HEK293 (cell line): ENCODE results near the gene COL9A3.

Experiments used
- BCL11A ChIP-seq: fragments of 450-650 bp; formaldehyde crosslinking; IDR thresholded peaks from 2 replicates; pipeline ENCODE4 v1.5.1; 2016; ENCODE audit warnings: low read depth, missing biosample characterization, missing genetic modification characterization
- IKZF3 ChIP-seq: fragments of 450-650 bp; IDR thresholded peaks from 2 replicates; pipeline ENCODE4 v1.5.0; 2018; ENCODE audit warnings: missing biosample characterization, mild to moderate bottlenecking, missing genetic modification characterization, moderate library complexity
- SCRT1 ChIP-seq: fragments of 450-650 bp; formaldehyde crosslinking; IDR thresholded peaks from 2 replicates; pipeline ENCODE4 v1.5.1; 2016; ENCODE audit warnings: missing biosample characterization, missing genetic modification characterization, borderline replicate concordance
- WT1 ChIP-seq: fragments of 450-650 bp; formaldehyde crosslinking; IDR thresholded peaks from 2 replicates; pipeline ENCODE4 v1.5.1; 2016; ENCODE audit warnings: missing biosample characterization, missing genetic modification characterization
- ZNF121 ChIP-seq: fragments of 450-650 bp; formaldehyde crosslinking; IDR thresholded peaks from 2 replicates; pipeline ENCODE4 v1.5.1; 2016; ENCODE audit warnings: missing biosample characterization, missing genetic modification characterization
- ZNF133 ChIP-seq: fragments of 450-650 bp; formaldehyde crosslinking; IDR thresholded peaks from 2 replicates; pipeline ENCODE4 v1.5.1; 2016; ENCODE audit warnings: missing biosample characterization, missing genetic modification characterization
- ZNF138 ChIP-seq: fragments of 450-650 bp; formaldehyde crosslinking; IDR thresholded peaks from 2 replicates; pipeline ENCODE4 v1.5.1; 2016; ENCODE audit warnings: missing biosample characterization, missing genetic modification characterization, borderline replicate concordance
- ZNF175 ChIP-seq: fragments of 450-650 bp; formaldehyde crosslinking; IDR thresholded peaks from 2 replicates; pipeline ENCODE4 v1.5.1; 2016; ENCODE audit warnings: missing biosample characterization, missing genetic modification characterization
- ZNF2 ChIP-seq: fragments of 450-650 bp; formaldehyde crosslinking; IDR thresholded peaks from 2 replicates; pipeline ENCODE4 v1.5.1; 2016; ENCODE audit warnings: missing biosample characterization, missing genetic modification characterization
- ZNF239 ChIP-seq: fragments of 450-650 bp; formaldehyde crosslinking; IDR thresholded peaks from 2 replicates; pipeline ENCODE4 v1.5.1; 2016; ENCODE audit warnings: missing biosample characterization, missing genetic modification characterization
- ZNF248 ChIP-seq: fragments of 450-650 bp; formaldehyde crosslinking; IDR thresholded peaks from 2 replicates; pipeline ENCODE4 v1.5.1; 2017; ENCODE audit warnings: missing biosample characterization, missing genetic modification characterization
- ZNF510 ChIP-seq: fragments of 450-650 bp; formaldehyde crosslinking; IDR thresholded peaks from 2 replicates; pipeline ENCODE4 v1.5.1; 2018; ENCODE audit warnings: mild to moderate bottlenecking, missing genetic modification characterization, missing biosample characterization; ENCODE audit not compliant: insufficient replicate concordance
- ZNF530 ChIP-seq: fragments of 450-650 bp; formaldehyde crosslinking; IDR thresholded peaks from 2 replicates; pipeline ENCODE4 v1.5.1; 2016; ENCODE audit warnings: low read depth, missing biosample characterization, missing genetic modification characterization
- ZNF558 ChIP-seq: fragments of 450-650 bp; formaldehyde crosslinking; IDR thresholded peaks from 2 replicates; pipeline ENCODE4 v1.5.1; 2016; ENCODE audit warnings: missing biosample characterization, missing genetic modification characterization
- ZNF623 ChIP-seq: fragments of 450-650 bp; formaldehyde crosslinking; IDR thresholded peaks from 2 replicates; pipeline ENCODE4 v1.5.1; 2016; ENCODE audit warnings: missing biosample characterization, missing genetic modification characterization
- ZNF658 ChIP-seq: fragments of 450-650 bp; formaldehyde crosslinking; IDR thresholded peaks from 2 replicates; pipeline ENCODE4; 2016; ENCODE audit warnings: missing biosample characterization, missing genetic modification characterization
- ZNF776 ChIP-seq: fragments of 450-650 bp; formaldehyde crosslinking; IDR thresholded peaks from 2 replicates; pipeline ENCODE4 v1.5.0; 2017; ENCODE audit warnings: missing biosample characterization, missing genetic modification characterization, borderline replicate concordance
- ZNF791 ChIP-seq: fragments of 450-650 bp; formaldehyde crosslinking; IDR thresholded peaks from 2 replicates; pipeline ENCODE4 v1.5.1; 2016; ENCODE audit warnings: missing biosample characterization, missing genetic modification characterization
- ZSCAN30 ChIP-seq: fragments of 450-650 bp; IDR thresholded peaks from 2 replicates; pipeline ENCODE4 v1.5.1; 2018; ENCODE audit warnings: missing biosample characterization, mild to moderate bottlenecking, missing genetic modification characterization, moderate library complexity
- ZXDB ChIP-seq: fragments of 450-650 bp; formaldehyde crosslinking; IDR thresholded peaks from 2 replicates; pipeline ENCODE4 v1.5.1; 2016; ENCODE audit warnings: missing biosample characterization, missing genetic modification characterization
- TF ChIP-seq, protein P1 (sequence below): fragments of 450-650 bp; formaldehyde crosslinking; IDR thresholded peaks from 2 replicates; pipeline ENCODE4 v1.5.1; 2016; ENCODE audit warnings: missing biosample characterization, missing genetic modification characterization
- TF ChIP-seq, protein P2 (sequence below): fragments of 450-650 bp; formaldehyde crosslinking; IDR thresholded peaks from 2 replicates; pipeline ENCODE4 v1.5.1; 2017; ENCODE audit warnings: missing biosample characterization, missing genetic modification characterization
- TF ChIP-seq, protein P3 (sequence below): fragments of 450-650 bp; formaldehyde crosslinking; conservative IDR thresholded peaks from 2 replicates; pipeline ENCODE4 v1.5.1; 2016; ENCODE audit warnings: low read depth, missing biosample characterization, missing genetic modification characterization
- TF ChIP-seq, protein P4 (sequence below): fragments of 450-650 bp; formaldehyde crosslinking; IDR thresholded peaks from 2 replicates; pipeline ENCODE4 v1.5.1; 2017; ENCODE audit warnings: missing biosample characterization, mild to moderate bottlenecking, missing genetic modification characterization, moderate library complexity
- TF ChIP-seq, protein P5 (sequence below): fragments of 450-650 bp; formaldehyde crosslinking; IDR thresholded peaks from 2 replicates; pipeline ENCODE4 v1.5.1; 2017; ENCODE audit warnings: missing biosample characterization, missing genetic modification characterization
- TF ChIP-seq, protein P6 (sequence below): fragments of 450-650 bp; formaldehyde crosslinking; IDR thresholded peaks from 2 replicates; pipeline ENCODE4 v1.5.1; 2016; ENCODE audit warnings: missing biosample characterization, missing genetic modification characterization

The COL9A3 gene

DNA sequence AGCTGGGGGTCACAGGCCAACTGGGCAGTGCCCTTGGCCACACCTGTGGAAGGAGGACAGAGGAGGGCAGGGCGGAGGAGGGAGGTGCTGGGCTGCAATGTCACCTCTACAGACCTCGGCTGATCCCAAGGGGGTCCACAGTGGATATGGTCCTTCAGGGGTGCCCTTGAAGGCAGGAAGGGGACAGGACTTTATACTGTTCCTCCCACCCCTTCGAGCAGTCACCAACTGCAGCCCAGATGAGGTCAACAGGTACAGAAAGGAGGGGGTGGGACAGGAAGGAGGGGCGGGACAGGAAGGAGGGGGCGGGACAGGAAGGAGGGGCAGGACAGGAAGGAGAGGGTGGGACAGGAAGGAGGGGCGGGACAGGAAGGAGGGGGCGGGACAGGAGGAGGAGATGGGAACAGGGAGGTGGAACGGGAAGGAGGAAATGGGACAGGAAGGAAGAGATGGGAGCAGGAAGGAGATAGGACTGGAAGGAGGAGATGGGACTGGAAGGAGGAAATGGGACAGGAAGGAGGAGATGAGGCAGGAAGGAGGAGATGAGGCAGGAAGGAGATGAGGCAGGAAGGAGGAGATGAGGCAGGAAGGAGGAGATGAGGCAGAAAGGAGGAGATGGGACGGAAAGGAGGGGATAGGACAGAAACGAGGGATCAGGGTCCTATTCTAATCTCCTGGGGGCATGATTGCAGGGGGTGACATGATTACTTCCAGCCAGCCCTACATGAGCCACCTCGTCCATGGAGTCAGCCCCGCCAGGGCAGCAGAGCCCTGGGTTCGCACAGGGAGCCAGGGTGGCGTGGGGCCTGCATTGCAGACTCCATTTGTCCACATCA lies 39.9 kb upstream of the COL9A3 start (continued):
- no peak for TF ChIP-seq ZNF530 (tag by site-specific recombination)
- TF ChIP-seq ZNF776 (tag by site-specific recombination), result no peak
- no peak for TF ChIP-seq ZNF658
- no peak for TF ChIP-seq ZNF623 (tag by site-specific recombination)
- TF ChIP-seq, protein P1, sequence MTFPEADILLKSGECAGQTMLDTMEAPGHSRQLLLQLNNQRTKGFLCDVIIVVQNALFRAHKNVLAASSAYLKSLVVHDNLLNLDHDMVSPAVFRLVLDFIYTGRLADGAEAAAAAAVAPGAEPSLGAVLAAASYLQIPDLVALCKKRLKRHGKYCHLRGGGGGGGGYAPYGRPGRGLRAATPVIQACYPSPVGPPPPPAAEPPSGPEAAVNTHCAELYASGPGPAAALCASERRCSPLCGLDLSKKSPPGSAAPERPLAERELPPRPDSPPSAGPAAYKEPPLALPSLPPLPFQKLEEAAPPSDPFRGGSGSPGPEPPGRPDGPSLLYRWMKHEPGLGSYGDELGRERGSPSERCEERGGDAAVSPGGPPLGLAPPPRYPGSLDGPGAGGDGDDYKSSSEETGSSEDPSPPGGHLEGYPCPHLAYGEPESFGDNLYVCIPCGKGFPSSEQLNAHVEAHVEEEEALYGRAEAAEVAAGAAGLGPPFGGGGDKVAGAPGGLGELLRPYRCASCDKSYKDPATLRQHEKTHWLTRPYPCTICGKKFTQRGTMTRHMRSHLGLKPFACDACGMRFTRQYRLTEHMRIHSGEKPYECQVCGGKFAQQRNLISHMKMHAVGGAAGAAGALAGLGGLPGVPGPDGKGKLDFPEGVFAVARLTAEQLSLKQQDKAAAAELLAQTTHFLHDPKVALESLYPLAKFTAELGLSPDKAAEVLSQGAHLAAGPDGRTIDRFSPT (tag by site-specific recombination), result 0 out of 2 replicates have a peak, but pooled peaks have one; percentile 74
- no peak for TF ChIP-seq ZNF510 (tag by site-specific recombination)
- TF ChIP-seq WT1, result peak; percentile 34; the same call in 1 of the 2 replicates
- TF ChIP-seq, protein P2, sequence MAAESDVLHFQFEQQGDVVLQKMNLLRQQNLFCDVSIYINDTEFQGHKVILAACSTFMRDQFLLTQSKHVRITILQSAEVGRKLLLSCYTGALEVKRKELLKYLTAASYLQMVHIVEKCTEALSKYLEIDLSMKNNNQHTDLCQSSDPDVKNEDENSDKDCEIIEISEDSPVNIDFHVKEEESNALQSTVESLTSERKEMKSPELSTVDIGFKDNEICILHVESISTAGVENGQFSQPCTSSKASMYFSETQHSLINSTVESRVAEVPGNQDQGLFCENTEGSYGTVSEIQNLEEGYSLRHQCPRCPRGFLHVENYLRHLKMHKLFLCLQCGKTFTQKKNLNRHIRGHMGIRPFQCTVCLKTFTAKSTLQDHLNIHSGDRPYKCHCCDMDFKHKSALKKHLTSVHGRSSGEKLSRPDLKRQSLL, result no peak
- peak; percentile 90 for TF ChIP-seq SCRT1 (tag by site-specific recombination)
- no peak for TF ChIP-seq ZNF138 (tag by site-specific recombination)
- no peak for TF ChIP-seq ZSCAN30
- TF ChIP-seq ZNF133 (tag by site-specific recombination), result no peak
- TF ChIP-seq, protein P3, sequence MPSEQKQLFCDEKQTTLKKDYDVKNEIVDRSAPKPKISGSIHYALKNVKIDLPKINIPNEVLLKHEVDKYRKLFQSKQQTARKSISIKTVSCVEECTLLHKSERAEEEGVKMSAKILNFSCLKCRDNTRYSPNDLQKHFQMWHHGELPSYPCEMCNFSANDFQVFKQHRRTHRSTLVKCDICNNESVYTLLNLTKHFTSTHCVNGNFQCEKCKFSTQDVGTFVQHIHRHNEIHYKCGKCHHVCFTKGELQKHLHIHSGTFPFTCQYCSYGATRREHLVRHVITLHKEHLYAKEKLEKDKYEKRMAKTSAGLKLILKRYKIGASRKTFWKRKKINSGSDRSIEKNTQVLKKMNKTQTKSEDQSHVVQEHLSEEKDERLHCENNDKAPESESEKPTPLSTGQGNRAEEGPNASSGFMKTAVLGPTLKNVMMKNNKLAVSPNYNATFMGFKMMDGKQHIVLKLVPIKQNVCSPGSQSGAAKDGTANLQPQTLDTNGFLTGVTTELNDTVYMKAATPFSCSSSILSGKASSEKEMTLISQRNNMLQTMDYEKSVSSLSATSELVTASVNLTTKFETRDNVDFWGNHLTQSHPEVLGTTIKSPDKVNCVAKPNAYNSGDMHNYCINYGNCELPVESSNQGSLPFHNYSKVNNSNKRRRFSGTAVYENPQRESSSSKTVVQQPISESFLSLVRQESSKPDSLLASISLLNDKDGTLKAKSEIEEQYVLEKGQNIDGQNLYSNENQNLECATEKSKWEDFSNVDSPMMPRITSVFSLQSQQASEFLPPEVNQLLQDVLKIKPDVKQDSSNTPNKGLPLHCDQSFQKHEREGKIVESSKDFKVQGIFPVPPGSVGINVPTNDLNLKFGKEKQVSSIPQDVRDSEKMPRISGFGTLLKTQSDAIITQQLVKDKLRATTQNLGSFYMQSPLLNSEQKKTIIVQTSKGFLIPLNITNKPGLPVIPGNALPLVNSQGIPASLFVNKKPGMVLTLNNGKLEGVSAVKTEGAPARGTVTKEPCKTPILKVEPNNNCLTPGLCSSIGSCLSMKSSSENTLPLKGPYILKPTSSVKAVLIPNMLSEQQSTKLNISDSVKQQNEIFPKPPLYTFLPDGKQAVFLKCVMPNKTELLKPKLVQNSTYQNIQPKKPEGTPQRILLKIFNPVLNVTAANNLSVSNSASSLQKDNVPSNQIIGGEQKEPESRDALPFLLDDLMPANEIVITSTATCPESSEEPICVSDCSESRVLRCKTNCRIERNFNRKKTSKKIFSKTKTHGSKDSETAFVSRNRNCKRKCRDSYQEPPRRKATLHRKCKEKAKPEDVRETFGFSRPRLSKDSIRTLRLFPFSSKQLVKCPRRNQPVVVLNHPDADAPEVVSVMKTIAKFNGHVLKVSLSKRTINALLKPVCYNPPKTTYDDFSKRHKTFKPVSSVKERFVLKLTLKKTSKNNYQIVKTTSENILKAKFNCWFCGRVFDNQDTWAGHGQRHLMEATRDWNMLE (tag by site-specific recombination), result peak; percentile 98
- TF ChIP-seq, protein P4, sequence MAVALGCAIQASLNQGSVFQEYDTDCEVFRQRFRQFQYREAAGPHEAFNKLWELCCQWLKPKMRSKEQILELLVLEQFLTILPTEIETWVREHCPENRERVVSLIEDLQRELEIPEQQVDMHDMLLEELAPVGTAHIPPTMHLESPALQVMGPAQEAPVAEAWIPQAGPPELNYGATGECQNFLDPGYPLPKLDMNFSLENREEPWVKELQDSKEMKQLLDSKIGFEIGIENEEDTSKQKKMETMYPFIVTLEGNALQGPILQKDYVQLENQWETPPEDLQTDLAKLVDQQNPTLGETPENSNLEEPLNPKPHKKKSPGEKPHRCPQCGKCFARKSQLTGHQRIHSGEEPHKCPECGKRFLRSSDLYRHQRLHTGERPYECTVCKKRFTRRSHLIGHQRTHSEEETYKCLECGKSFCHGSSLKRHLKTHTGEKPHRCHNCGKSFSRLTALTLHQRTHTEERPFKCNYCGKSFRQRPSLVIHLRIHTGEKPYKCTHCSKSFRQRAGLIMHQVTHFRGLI (tag by site-specific recombination), result no peak
- no peak for TF ChIP-seq ZNF121 (tag by site-specific recombination)
- TF ChIP-seq IKZF3 (tag by site-specific recombination), result peak; percentile 98
- TF ChIP-seq, protein P5, sequence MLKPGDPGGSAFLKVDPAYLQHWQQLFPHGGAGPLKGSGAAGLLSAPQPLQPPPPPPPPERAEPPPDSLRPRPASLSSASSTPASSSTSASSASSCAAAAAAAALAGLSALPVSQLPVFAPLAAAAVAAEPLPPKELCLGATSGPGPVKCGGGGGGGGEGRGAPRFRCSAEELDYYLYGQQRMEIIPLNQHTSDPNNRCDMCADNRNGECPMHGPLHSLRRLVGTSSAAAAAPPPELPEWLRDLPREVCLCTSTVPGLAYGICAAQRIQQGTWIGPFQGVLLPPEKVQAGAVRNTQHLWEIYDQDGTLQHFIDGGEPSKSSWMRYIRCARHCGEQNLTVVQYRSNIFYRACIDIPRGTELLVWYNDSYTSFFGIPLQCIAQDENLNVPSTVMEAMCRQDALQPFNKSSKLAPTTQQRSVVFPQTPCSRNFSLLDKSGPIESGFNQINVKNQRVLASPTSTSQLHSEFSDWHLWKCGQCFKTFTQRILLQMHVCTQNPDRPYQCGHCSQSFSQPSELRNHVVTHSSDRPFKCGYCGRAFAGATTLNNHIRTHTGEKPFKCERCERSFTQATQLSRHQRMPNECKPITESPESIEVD (tag by site-specific recombination), result no peak
- TF ChIP-seq ZNF558 (tag by site-specific recombination), result no peak
- no peak for TF ChIP-seq ZNF2 (tag by site-specific recombination)
- TF ChIP-seq, protein P6, sequence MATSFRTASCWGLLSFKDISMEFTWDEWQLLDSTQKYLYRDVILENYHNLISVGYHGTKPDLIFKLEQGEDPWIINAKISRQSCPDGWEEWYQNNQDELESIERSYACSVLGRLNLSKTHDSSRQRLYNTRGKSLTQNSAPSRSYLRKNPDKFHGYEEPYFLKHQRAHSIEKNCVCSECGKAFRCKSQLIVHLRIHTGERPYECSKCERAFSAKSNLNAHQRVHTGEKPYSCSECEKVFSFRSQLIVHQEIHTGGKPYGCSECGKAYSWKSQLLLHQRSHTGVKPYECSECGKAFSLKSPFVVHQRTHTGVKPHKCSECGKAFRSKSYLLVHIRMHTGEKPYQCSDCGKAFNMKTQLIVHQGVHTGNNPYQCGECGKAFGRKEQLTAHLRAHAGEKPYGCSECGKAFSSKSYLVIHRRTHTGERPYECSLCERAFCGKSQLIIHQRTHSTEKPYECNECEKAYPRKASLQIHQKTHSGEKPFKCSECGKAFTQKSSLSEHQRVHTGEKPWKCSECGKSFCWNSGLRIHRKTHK, result no peak
- TF ChIP-seq ZXDB (tag by site-specific recombination), result no peak
- no peak for TF ChIP-seq BCL11A (tag by site-specific recombination)
- TF ChIP-seq ZNF239, result 0 out of 2 replicates have a peak, but pooled peaks have one; percentile 23
- TF ChIP-seq ZNF248 (tag by site-specific recombination), result no peak
- peak; percentile 60; the same call in 1 of the 2 replicates for TF ChIP-seq ZNF791 (tag by site-specific recombination)
- TF ChIP-seq ZNF175 (tag by site-specific recombination), result no peak
